ENCODE data around the gene AP1S1.
"Not testable (repeated sequence)": the region's sequence is repeated elsewhere in the genome, so short reads cannot be mapped to it uniquely, and the experiment has no call there.

The AP1S1 gene

DNA sequence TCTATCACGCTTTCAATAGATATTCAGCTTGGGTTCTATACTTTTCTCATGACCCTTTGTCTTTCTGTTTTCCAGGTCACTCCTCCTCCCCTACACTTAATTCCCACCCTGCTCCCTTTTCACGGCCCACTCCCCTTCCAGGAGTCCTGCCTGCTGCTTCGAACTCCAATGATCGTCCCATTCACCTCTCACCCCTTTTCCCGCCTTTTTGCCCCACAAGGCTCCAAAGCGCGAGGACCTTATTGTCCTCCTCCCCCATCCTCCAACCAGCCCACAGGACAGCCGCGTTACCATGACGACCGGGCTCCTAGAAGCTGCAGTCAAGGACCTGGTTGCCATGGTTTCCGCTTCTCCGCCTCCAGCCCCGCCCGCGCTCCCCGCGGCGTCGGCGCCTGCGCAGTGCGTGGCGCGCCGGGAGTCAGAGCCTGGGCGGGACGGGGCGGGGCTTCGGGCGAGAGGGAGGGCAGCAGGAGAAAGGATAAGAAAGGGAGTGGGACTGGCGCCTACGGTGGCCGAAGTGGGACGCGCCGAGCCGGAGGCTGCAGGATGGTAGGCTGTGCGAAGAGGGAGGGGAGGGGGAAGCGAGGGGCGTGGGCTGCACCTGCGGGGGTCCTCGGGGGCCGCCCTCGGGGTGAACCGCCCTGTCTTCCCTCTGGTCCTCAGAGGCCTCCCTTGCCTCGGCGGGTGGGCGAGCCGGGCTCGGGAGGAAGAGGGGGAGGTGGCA is at the start of gene AP1S1:
Gene AP1S1, plus strand, starts transcription at position 508 of the 724 bp plus-strand sequence. Its CDS starts 39 bp downstream, at position 547.
- peak; percentile 78 for DNase-seq (ENCODE audit: low read depth)

DNA sequence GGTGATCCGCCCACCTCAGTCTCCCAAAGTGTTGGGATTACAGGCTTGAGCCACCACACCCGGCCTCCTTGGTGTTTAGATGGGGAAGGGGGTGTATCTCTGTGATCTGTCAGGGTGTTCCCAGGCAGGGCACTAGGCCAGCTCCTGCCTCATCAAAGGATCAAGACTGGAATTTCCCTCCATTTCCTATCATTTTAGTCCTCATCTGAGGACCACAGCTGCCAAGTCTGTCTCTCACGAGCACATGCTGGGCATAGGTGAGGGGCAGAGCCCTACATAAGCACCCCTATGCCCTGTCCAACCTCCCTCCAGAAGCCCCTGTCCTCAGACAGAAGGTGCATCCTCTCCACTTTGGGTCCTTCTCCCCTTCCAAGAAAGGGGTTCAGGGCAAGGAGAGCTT is 49.5 kb upstream of the AP1S1 start:
- no peak for DNase-seq (ENCODE audit: low read depth)

DNA sequence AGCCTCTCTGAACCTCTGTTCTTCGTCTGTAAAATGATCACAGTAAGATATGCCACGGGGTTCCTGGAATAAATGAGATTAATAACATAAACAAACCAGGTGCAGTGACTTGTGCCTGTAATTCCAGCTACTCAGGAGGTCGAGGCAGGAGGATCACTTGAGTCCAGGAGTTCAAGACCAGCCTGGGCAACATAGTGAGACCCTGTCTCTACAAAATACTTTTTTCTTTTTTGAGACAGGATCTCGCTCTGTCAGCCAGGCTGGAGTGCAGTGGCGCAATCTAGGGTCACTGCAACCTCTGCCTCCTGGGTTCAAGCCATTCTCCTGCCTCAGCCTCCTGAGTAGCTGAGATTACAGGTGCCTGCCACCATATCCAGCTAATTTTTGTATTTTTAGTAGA is 49.0 kb upstream of the AP1S1 start:
- not testable (repeated sequence) for DNase-seq (ENCODE audit: low read depth)

DNA sequence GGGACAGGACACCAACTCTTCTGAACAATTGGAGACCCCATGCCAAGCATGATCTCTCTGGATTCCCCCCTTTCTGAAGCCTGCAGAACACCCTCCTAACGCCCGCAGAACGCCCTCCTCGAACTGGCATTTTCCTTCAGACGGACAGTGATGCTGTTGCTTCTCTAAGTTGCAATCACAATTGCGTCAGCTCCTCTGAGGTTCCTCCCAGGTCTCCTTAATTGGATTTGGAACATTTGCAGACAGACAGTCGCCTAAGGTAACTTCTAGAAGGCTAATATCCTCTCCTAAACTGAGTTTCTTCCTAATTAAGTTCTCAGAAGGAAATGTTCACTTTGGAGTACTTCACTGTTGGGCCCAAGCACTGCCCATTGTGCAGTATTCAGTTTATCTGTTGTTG is 47.9 kb upstream of the AP1S1 start:
- no peak for DNase-seq (ENCODE audit: low read depth)

DNA sequence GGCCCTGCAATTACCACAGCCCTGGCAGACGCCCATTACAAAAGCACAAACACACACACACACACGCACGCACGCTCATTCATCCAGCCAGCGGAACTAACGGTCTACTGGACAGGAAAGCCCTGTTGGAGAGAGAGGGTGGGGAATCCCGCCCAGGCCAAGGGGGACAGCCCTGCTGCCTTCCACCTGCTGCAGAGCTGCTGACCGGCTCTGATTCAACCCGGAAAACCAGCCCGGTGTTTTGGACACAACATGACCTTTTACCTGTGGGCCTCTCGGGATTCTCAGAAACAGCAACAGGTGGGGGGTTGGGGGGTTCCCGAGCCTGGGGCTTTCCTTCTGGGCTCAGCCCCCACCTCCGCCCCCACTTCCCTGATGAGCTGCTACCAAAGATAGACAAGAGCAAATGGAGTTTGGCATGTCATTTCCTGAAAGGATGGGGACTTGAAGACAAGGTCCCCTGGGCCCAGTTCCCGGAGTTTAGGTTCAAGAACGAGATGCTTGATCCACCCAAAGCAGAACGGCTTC is 45.9 kb upstream of the AP1S1 start:
- no peak for DNase-seq (ENCODE audit: low read depth)

DNA sequence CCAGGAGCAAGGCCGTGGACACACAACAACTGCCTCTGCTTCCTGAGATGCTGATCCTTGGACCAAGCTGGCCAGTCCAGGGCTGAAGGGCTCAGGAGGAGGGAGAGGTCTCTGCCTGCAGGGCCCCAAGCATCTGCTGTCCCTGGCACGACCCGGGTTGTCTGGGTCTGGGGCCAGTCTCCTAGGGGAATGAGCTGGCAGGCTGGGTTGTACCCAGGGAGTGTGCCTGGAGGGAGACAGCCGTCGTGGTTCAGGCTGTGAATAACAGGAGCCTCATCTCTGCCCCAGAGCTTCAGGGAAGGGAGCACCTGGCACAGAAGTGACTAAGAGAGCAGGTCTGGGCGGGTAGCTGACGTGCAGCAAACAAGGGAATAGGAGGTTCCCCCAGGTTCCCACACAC is 45.3 kb upstream of the AP1S1 start:
- DNase-seq (ENCODE audit: low read depth), result no peak

DNA sequence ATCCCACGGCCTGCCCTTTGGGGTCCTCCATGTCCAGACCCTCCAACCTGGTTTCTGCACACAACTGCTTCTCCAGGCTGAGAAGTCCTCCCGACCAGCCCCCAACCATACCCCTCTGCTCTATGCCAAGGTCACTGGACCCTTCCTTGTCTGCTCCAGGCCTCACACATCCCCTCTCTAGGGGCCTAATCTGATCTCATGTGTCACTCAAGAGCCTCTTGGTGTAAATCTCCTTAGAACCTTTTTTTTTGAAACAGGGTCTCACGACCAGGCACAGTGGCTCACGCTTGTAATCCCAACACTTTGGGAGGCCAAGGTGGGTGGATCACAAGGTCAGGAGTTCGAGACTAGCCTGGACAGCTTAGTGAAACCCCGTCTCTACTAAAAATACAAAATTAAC is 44.9 kb upstream of the AP1S1 start:
- no peak for DNase-seq (ENCODE audit: low read depth)

DNA sequence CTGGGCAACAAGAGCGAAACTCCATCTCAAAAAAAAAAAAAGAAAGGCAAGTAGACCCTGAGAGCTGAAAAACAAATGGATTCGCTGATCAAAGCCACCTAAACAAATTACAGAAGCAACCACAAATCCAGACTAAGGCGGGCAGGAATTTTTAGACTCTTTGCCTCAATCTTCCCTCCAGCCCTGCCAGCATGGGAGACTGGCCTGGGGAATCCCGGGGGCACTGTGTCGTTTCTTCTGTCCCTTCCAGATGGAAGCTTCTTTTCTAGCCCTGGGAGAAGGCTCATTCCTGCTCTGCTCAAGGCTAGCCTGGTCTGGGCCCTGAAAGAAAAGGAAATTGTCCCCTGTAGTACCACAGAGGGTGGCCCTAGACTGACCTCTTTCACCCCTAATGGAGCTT is 43.0 kb upstream of the AP1S1 start:
- DNase-seq (ENCODE audit: low read depth), result no peak

DNA sequence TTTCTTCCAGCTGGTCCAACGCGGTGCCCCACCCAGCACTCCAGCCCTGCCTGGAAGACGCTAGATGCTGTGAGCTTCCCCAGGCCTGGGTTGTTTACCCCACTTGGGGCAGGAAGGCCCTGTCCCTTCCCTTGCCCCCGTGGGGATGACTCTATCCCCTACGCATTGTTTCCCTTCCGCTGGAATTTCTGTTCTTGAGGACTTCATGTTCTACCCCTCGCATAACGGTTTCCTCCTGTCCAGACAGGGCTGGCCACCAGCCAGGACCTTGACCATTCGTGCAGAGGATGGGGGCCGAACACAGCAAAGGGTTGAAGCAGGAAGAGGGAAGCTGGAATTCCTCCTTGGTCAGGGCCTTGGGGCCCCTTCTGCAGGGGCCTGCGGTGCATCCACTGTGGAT is 42.0 kb upstream of the AP1S1 start:
- no peak for DNase-seq (ENCODE audit: low read depth)

DNA sequence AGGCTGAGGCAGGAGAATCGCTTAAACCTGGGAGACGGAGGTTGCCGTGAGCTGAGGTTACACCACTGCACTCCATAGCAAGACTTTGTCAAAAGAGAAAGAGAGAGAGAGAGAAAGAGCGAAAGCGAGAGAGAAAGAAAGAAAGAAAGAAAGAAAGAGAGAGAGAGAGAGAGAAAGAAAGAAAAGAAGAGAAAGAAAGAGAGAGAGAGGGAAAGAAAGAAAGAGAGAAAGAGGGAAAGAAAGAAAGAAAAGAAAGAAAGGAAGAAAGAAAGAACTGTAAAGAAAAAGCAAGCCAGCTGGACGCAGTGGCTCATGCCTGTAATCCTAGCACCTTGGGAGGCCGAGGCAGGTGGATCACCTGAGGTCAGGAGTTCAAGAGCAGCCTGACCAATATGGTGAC is 41.1 kb upstream of the AP1S1 start:
- DNase-seq (ENCODE audit: low read depth), result not testable (repeated sequence)

DNA sequence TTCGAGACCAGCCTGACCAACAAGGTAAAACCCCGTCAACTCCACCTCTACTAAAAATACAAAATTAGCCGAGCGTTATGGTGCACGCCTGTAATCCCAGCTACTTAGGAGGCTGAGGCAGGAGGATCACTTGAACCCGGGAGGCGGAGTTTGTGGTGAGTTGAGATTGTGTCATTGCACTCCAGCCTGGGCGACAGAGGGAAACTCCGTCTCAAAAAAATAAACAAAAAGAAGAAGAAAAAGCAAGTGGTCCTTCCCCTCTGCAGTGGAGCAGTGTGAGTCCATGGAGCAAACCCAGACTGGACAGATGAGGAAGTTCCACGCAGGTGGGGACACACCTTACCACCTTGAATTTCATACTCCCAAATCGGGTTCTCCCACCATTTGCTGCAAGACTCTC is 40.4 kb upstream of the AP1S1 start:
- no peak for DNase-seq (ENCODE audit: low read depth)

DNA sequence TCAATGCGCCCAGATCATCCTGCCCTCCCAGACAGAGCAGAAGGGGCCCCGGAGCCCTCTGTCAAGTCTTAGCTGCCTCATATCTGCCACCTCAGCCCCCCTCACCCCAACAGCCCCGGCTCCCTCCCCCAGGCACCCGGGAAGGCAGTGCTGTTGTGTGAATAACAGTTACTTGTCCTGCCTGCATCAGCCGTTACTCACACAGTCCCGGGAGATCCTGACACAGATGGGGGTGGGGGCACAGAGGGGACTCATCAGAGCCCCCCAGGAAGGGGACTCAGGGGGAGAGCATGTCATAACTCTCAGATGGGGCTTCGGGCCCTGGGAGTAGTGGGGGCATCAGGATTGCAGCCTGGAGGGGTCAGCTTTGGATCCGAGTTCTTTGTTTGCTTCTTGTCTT is 39.8 kb upstream of the AP1S1 start:
- no peak for DNase-seq (ENCODE audit: low read depth)

DNA sequence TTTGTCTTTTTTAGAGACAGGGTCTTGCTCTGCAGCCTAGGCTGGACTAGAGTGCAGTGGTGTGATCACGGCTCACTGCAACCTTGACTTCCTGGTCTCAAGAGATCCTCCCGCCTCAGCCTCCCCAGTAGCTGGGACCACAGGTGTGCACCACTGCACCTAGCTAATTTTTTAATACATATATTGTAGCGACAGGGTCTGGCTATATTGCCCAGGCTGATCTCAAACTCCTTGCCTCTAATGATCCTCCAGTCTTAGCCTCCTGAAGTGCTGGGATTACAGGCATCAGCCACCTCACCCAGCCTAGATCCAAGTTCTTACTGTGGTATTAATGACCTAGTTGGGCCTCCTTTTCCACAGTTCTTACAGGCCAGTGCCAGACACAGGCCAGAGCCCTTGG is 39.1 kb upstream of the AP1S1 start:
- no peak for DNase-seq (ENCODE audit: low read depth)

DNA sequence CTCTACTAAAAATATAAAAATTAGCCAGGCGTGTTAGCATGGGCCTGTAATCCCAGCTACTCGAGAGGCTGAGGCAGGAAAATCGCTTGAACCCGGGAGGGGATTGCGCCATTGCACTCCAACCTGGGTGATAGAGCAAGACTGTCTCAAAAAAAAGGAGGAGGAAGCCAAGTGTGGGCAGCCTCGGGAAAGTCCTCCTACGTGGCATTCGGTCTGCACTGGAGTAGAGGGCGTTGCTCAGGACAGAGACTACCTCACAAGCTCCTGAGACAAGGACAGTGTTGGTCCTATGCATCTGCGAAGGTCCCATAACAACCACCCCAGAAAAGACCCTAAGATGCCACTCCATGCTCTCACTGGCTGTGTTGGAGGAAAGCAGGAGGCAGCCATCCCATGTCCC is 37.4 kb upstream of the AP1S1 start:
- no peak for DNase-seq (ENCODE audit: low read depth)

DNA sequence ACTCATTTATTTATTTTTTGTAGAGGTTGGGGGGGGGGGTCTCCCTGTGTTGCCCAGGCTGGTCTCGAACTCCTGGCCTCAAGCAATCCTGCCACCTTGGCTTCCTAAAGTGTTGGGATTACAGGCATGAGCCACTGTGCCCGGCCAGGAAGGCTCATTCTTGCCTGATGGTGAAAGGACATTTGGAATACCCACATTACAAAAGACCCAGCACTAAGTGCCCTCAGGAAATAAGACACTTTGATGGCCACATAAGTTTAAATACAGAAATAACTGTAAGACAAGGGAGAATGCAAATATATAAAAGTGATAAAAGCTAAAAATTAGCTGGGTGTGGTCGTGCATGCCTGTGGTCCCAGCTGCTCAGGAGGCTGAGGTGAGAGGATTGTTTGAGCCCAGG is 35.4 kb upstream of the AP1S1 start:
- DNase-seq (ENCODE audit: low read depth), result no peak

DNA sequence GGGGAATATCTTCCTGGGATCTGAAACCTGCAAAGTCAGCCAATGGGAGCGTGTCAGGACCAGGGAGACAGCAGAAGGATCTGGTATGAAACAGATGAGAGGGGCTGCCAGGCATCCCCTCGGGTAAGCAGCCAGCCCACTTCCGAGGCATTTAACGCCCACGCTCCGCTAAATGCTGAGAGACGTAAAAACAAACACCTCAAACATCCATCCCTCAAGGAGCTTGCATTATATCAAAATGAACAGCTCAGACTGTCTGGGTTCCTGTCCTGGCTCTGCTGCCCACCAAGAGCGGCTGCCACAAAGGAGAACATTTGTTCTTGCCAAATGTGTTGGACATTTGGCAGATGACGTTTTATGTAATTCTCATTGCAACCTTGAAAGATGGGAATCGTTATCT is 34.4 kb upstream of the AP1S1 start:
- DNase-seq (ENCODE audit: low read depth), result no peak

DNA sequence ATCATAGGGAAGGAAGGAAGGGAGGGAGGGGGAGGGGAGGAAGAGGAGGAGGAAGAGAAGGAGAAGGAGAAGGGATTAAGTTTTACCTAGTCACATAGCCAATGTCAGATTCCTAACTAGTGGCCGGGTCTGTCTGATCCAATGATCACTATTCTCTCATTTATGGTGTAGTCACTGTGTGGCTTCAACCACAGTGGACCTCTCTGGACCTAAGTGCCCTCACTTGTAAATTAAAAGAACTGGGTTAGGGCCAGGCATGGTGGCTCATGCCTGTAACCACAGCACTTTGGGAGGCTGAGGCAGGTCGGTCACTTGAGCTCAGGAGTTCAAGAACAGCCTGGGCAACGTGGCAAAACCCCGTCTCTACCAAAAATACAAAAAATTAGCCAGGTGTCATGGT is 34.0 kb upstream of the AP1S1 start:
- no peak for DNase-seq (ENCODE audit: low read depth)

DNA sequence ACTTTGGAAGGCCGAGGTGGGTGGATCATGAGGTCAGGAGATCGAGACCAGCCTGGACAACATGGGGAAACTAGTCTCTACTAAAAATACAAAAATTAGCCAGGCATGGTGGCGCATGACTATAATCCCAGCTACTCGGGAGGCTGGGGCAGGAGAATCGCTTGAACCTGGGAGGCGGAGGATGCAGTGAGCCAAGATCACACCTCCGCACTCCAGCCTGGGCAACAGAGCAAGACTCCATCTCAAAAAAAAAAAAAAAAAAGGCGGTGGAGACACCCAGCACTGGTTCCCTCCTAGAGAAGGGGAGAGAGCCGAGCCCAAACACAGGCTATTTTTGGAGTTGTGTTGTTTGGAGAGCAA is 32.7 kb upstream of the AP1S1 start:
- DNase-seq (ENCODE audit: low read depth), result not testable (repeated sequence)

DNA sequence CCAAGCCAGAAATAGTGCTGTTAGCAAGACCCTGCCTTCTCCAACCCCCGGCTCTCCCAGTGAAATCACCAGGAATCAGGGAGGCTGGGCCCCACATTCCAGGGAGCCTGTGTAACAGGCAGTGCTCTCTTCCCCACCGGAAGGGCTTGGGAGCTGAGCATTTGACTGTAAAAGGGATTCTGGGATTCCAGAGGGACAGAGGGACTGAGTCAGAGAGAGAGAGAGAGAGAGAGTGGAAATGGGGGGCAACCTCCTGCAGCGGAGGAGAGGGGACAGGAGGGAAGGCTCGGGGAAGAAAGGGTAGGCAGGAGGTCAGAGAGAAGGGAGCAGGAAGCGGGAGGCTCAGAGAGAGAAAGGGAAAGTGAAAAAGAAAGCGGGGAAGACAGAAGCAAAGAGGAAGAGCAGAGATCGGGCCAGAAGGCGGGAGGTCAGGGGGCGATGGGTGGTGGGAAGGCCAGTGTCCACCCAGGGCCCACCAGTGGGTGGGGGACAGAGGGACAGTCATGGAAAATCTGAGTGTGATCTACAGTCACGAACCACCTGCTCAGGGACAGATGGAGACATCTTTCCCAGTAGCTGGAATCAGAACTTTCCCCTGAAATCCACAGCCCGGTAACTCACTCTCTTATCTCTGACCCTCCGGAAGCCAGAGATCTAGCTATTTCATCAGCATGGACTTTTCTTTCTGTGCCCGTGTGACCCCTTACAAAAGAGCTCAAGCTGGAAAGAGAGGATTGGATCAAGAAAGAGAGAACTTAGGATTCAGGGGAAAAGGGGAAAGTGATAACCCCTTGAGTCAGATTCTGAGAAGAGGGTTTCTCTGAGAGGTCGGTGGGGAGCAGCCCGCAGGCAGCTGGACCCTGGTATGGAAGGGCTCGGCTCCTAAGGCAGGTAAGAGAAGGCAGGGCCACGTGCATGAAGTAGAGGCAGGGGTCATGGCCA is 32.0 kb upstream of the AP1S1 start:
- no peak for DNase-seq (ENCODE audit: low read depth)

DNA sequence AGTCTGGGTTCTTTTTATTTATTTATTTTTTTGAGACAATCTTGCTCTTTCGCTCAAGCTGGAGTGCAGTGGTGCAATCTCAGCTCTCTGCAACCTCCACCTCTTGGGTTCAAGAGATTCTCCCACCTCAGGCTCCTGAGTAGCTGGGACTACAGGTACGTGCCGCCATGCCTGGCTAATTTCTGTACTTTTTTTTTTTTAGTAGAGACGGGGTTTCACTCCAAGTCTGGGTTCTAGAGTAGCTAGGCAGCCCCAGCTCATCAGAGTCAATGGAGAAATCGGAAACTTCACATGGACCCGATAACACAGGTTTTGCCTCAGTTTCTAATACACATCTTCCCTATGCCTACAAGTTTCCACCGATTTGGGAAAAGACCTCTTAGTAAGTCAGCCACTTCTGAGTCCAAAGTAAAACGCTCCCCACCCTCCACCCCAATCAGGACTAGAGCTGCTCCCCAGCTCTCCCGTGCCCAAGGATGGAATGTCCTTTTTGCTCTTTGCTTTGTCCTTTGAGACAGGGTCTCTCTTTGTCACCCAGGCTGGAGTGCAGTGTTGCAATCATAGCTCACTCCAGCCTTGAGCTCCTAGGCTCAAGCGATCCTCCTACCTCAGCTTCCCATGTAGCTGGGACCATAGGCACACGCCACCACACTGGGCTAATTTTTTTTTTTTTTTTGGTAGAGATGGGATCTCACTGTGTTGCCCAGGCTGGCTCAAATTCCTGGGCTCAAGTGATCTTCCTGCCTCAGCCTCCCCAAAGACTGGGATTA is 31.2 kb upstream of the AP1S1 start:
- no peak for DNase-seq (ENCODE audit: low read depth)

DNA sequence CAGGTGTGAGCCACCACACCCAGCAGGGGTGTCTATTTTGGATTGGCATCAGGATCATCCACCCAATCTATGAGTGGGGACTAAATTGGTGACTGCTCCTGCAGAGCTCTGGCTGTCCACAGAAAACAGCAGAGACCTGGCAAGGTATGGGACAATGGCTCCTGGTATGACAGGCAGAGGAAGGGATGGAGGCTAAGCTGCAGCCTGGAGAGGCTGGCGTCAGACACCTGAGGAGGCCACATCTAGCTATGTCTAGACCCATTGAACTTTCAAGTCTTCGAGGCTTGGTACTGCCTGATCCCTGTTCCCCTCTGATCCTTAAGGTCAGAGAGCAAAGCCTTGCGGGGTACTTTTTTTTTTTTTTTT is 30.6 kb upstream of the AP1S1 start:
- DNase-seq (ENCODE audit: low read depth), result no peak

DNA sequence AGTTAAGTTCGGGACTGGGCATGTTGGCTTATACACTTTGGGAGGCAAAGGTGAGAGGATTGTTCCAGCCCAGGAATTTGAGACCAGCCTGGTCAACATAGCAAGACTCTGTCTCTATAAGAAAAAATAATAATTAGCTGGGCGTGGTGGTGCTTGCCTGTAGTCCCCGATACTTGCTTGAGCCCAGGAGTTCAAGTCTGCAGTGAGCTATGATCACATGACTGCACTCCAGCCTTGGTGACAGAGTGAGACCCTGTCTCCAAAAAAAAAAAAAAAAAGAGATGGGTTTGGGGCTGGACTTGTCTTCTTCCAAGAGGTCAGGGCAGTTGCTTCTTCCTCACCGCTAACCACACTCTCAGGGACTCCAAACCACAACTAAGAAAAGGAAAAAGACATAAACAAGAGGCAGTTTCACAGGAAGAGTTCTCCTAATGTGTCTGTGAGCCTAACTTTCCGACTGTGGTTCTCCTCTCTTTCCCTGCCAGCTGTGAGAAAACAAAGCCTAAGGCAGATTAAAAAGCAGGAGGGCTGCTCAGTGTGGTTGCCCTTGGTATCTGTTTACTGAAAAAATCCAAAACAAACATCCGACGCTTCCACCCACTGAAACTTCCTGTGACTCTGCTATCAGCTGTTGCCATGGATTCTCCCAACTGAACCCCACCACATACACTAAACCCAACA is 29.8 kb upstream of the AP1S1 start:
- DNase-seq (ENCODE audit: low read depth), result no peak
